ENCODE measurements around the gene STK40. TPM values are rescaled to one million over a fixed set of nuclear protein-coding genes. Genes with fewer than 3 reads are reported as not detected.

Gene STK40
- total and polyA plus RNA-seq, 2 experiments from 2014 or later: 8.1 to 20.2 TPM

DNA sequence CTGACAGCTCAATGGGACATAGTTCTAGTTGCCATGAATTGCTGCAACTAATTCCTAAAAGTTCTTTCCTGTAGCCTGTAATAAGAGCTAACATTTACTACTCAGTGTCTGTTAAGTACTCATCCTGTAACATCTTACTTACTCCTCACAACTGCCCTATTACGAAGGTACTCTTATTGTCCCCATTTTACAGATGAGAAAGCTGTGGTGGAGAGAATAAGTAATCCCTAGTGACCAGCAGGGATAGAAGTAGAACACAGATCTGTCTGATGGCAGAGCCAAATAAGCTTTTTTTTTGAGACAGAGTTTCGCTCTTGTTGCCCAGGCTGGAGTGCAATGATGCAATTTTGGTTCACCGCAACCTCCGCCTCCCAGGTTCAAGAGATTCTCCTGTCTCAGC is 3.1 kb downstream of the STK40 start (continued):
- TF ChIP-seq EZH2phosphoT487 (IDR thresholded peaks at IDR 0.05; ENCODE audit: unreplicated experiment) (no peak), STAT1 (IDR thresholded peaks at IDR 0.05; ENCODE audit: unreplicated experiment) (no peak), EZH2 (IDR thresholded peaks at IDR 0.05; ENCODE audit: low read depth, unreplicated experiment) (no peak), ZNF331 (CRISPR knock-in tag; IDR thresholded peaks at IDR 0.05; ENCODE audit: low read depth) (no peak)

DNA sequence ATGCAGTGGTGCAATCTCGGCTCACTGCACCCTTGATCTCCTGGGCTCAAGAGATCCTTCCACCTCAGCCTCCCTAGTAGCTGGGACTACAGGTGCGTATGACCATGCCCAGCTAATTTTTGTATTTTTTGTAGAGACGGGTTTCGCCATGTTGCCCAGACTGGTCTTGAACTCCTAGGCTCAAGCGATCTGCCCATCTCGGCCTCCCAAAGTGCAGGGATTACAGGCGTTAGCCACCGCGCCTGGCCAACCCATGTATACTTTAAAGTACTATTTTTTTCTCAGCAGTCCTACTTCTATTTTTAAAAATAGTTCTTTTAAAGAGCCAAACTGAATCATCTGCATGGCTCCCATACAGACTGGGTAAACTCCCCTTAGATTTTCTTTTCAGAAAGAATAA is 3.5 kb downstream of the STK40 start:
- Histone ChIP-seq H3K9me2 (ENCODE audit: insufficient read depth) (no peaks in the 10 kb centered on the region), H3K27me3 (ENCODE audit: insufficient read depth) (no peaks in the 10 kb centered on the region), H3K27ac (ENCODE audit: low read depth) (no peak overlapping the region), H2AFZ (no peak overlapping the region), H3F3A (replicated peaks; ENCODE audit: low read depth) (peaks cover 16% of the 10 kb centered on the region), H3K4me2 (no peak overlapping the region), H3K4me1 (ENCODE audit: insufficient read depth) (peaks cover 13% of the 10 kb centered on the region), H3K36me3 (ENCODE audit: insufficient read depth) (no peaks in the 10 kb centered on the region), H3K4me3 (no peak overlapping the region), H3K79me2 (replicated peaks; ENCODE audit: insufficient read depth) (peaks cover 79% of the 10 kb centered on the region), H4K20me1 (replicated peaks; ENCODE audit: insufficient read depth) (peaks cover 40% of the 10 kb centered on the region)
- no peak for DNase-seq (ENCODE audit: low spot score)
- no peak for ATAC-seq
- no peak overlapping the region for H3K4me3 Mint-ChIP-seq
- H3K4me1 Mint-ChIP-seq: peaks cover 46% of the 10 kb centered on the region
- H3K27ac Mint-ChIP-seq: no peak overlapping the region
- peaks cover 12% of the 10 kb centered on the region for H3K27me3 Mint-ChIP-seq (ENCODE audit: insufficient read depth, low read depth, poor library complexity)
- peaks cover 4% of the 10 kb centered on the region for H3K36me3 Mint-ChIP-seq (ENCODE audit: low read depth)
- TF ChIP-seq, protein P1, sequence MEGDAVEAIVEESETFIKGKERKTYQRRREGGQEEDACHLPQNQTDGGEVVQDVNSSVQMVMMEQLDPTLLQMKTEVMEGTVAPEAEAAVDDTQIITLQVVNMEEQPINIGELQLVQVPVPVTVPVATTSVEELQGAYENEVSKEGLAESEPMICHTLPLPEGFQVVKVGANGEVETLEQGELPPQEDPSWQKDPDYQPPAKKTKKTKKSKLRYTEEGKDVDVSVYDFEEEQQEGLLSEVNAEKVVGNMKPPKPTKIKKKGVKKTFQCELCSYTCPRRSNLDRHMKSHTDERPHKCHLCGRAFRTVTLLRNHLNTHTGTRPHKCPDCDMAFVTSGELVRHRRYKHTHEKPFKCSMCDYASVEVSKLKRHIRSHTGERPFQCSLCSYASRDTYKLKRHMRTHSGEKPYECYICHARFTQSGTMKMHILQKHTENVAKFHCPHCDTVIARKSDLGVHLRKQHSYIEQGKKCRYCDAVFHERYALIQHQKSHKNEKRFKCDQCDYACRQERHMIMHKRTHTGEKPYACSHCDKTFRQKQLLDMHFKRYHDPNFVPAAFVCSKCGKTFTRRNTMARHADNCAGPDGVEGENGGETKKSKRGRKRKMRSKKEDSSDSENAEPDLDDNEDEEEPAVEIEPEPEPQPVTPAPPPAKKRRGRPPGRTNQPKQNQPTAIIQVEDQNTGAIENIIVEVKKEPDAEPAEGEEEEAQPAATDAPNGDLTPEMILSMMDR (conservative IDR thresholded peaks at IDR 0.05; ENCODE audit: low read depth in 2 of 2): no peak
- TF ChIP-seq POLR2AphosphoS5 (IDR thresholded peaks at IDR 0.05; ENCODE audit: low read depth) (no peak), JUNB (IDR thresholded peaks at IDR 0.05; ENCODE audit: unreplicated experiment) (no peak), ZNF331 (CRISPR knock-in tag; IDR thresholded peaks at IDR 0.05; ENCODE audit: low read depth) (no peak), EZH2 (IDR thresholded peaks at IDR 0.05; ENCODE audit: low read depth, unreplicated experiment) (no peak), ZNF114 (CRISPR knock-in tag; IDR thresholded peaks at IDR 0.05) (no peak), NANOG (IDR thresholded peaks at IDR 0.05; ENCODE audit: borderline replicate concordance) (no peak), CREB1 (CRISPR knock-in tag; IDR thresholded peaks at IDR 0.05; ENCODE audit: low read depth) (no peak), STAT1 (IDR thresholded peaks at IDR 0.05; ENCODE audit: unreplicated experiment) (no peak)
- TF ChIP-seq, protein P2, sequence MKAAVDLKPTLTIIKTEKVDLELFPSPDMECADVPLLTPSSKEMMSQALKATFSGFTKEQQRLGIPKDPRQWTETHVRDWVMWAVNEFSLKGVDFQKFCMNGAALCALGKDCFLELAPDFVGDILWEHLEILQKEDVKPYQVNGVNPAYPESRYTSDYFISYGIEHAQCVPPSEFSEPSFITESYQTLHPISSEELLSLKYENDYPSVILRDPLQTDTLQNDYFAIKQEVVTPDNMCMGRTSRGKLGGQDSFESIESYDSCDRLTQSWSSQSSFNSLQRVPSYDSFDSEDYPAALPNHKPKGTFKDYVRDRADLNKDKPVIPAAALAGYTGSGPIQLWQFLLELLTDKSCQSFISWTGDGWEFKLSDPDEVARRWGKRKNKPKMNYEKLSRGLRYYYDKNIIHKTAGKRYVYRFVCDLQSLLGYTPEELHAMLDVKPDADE (IDR thresholded peaks at IDR 0.05): no peak
- TF ChIP-seq, protein P3, sequence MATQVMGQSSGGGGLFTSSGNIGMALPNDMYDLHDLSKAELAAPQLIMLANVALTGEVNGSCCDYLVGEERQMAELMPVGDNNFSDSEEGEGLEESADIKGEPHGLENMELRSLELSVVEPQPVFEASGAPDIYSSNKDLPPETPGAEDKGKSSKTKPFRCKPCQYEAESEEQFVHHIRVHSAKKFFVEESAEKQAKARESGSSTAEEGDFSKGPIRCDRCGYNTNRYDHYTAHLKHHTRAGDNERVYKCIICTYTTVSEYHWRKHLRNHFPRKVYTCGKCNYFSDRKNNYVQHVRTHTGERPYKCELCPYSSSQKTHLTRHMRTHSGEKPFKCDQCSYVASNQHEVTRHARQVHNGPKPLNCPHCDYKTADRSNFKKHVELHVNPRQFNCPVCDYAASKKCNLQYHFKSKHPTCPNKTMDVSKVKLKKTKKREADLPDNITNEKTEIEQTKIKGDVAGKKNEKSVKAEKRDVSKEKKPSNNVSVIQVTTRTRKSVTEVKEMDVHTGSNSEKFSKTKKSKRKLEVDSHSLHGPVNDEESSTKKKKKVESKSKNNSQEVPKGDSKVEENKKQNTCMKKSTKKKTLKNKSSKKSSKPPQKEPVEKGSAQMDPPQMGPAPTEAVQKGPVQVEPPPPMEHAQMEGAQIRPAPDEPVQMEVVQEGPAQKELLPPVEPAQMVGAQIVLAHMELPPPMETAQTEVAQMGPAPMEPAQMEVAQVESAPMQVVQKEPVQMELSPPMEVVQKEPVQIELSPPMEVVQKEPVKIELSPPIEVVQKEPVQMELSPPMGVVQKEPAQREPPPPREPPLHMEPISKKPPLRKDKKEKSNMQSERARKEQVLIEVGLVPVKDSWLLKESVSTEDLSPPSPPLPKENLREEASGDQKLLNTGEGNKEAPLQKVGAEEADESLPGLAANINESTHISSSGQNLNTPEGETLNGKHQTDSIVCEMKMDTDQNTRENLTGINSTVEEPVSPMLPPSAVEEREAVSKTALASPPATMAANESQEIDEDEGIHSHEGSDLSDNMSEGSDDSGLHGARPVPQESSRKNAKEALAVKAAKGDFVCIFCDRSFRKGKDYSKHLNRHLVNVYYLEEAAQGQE (IDR thresholded peaks at IDR 0.05; ENCODE audit: unreplicated experiment): no peak
- TF ChIP-seq, protein P4, sequence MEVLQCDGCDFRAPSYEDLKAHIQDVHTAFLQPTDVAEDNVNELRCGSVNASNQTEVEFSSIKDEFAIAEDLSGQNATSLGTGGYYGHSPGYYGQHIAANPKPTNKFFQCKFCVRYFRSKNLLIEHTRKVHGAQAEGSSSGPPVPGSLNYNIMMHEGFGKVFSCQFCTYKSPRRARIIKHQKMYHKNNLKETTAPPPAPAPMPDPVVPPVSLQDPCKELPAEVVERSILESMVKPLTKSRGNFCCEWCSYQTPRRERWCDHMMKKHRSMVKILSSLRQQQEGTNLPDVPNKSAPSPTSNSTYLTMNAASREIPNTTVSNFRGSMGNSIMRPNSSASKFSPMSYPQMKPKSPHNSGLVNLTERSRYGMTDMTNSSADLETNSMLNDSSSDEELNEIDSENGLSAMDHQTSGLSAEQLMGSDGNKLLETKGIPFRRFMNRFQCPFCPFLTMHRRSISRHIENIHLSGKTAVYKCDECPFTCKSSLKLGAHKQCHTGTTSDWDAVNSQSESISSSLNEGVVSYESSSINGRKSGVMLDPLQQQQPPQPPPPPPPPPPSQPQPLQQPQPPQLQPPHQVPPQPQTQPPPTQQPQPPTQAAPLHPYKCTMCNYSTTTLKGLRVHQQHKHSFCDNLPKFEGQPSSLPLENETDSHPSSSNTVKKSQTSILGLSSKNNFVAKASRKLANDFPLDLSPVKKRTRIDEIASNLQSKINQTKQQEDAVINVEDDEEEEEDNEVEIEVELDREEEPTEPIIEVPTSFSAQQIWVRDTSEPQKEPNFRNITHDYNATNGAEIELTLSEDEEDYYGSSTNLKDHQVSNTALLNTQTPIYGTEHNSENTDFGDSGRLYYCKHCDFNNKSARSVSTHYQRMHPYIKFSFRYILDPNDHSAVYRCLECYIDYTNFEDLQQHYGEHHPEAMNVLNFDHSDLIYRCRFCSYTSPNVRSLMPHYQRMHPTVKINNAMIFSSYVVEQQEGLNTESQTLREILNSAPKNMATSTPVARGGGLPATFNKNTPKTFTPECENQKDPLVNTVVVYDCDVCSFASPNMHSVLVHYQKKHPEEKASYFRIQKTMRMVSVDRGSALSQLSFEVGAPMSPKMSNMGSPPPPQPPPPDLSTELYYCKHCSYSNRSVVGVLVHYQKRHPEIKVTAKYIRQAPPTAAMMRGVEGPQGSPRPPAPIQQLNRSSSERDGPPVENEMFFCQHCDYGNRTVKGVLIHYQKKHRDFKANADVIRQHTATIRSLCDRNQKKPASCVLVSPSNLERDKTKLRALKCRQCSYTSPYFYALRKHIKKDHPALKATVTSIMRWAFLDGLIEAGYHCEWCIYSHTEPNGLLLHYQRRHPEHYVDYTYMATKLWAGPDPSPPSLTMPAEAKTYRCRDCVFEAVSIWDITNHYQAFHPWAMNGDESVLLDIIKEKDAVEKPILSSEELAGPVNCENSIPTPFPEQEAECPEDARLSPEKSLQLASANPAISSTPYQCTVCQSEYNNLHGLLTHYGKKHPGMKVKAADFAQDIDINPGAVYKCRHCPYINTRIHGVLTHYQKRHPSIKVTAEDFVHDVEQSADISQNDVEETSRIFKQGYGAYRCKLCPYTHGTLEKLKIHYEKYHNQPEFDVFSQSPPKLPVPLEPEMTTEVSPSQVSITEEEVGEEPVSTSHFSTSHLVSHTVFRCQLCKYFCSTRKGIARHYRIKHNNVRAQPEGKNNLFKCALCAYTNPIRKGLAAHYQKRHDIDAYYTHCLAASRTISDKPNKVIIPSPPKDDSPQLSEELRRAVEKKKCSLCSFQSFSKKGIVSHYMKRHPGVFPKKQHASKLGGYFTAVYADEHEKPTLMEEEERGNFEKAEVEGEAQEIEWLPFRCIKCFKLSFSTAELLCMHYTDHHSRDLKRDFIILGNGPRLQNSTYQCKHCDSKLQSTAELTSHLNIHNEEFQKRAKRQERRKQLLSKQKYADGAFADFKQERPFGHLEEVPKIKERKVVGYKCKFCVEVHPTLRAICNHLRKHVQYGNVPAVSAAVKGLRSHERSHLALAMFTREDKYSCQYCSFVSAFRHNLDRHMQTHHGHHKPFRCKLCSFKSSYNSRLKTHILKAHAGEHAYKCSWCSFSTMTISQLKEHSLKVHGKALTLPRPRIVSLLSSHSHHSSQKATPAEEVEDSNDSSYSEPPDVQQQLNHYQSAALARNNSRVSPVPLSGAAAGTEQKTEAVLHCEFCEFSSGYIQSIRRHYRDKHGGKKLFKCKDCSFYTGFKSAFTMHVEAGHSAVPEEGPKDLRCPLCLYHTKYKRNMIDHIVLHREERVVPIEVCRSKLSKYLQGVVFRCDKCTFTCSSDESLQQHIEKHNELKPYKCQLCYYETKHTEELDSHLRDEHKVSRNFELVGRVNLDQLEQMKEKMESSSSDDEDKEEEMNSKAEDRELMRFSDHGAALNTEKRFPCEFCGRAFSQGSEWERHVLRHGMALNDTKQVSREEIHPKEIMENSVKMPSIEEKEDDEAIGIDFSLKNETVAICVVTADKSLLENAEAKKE (CRISPR knock-in tag; IDR thresholded peaks at IDR 0.05): no peak
- no peaks in the 10 kb centered on the region for H3K9me3 Mint-ChIP-seq
